ENCODE results near the gene ASIC4. TPM values are rescaled to one million over a fixed set of nuclear protein-coding genes. Genes with fewer than 3 reads are reported as not detected.
A peak's percentile ranks its signal among the peaks of the same experiment; 100 is the strongest.

The ASIC4 gene
- total RNA-seq, 1 donor from 2014 or later: not detected

DNA sequence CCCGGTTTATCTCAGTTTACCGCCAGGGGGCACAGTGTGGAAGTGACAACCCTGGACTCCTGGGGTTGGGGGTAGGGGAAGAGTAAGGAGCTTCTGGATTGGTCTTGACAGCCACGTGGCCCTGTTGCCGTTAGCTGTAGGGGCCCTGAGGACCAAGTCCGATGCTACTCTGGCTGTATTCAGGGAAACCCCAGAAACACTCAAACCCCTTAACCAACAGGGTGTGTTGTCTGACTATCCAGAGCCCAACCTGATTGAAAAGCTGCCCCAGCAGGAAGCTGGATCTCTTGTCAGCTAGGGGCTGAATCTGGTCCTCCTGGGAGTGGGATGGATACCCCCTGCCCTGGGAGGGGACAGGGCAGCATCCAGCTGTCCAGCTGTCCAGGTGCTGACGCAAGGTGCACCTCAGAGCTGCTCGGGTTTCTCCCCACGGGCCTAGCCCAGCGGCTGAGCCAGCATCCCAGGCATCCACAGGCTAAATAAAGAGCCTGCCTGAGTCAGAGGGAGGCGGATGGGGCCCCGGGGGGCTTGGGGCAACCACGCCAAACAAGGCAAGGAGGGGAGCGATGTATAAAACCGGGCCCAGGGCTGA lies 18.7 kb upstream of the ASIC4 start:
- peak; percentile 13 for ATAC-seq (ENCODE audit: poor library complexity)
- intact Hi-C loops (cut with DNase I): no loop called here
- peak; percentile 66 for DNase-seq

- ATAC-seq (ENCODE audit: poor library complexity) (no peak), DNase-seq (no peak)
- intact Hi-C loops (cut with DNase I): no loop called here
Observed at GRCh38 chr2:219496247-219496824, 17.9 kb upstream of the ASIC4 start.

DNA sequence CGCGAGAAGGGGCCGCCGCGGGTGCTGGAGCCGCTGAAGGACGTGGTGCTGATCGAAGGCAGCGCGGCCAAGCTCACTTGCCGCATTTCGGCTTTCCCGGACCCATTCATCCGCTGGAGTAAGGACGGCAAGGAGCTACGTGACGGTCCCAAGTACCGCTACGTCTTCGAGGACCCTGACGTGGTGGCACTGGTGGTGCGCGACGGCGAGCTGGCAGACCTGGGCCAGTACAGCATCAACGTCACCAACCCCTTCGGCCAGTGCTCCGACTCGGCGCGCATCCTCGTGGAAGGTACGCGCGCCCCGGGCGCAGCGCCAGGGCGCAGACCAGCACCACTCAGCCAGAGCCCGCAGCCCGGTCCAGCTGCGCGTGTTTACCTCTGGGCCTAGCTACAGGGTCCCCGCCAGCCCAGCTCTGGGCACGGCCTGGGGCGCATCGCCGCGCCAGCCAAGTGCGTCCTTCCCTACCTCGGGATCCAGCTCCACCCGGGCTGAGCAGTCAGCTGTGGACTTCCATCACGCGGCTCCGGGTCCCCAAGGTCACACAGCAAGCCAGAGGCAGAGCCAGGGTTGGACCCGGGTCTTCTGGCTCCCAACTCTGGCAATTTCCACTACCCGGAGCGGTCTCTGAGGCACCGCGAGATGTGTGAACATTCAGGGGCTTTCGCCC lies 17.3 kb upstream of the ASIC4 start:
- DNase-seq: peak; percentile 56
- intact Hi-C loops (cut with DNase I): no loop called here
- no peak for ATAC-seq (ENCODE audit: poor library complexity)

GRCh38 chr2:219497495-219498279 lies 16.6 kb upstream of the ASIC4 start:
- peak; percentile 89 for ATAC-seq (ENCODE audit: poor library complexity)
- intact Hi-C loops (cut with DNase I): no loop called here
- DNase-seq: peak; percentile 97

GRCh38 chr2:219498280-219499057 lies 15.8 kb upstream of the ASIC4 start, which contains the start of gene GMPPA:
GMPPA (plus strand) TSS chr2:219498891; CDS start chr2:219499976, 1,085 bp downstream.
- intact Hi-C loops (cut with DNase I): no loop called here
- ATAC-seq (ENCODE audit: poor library complexity) (peak; percentile 90), DNase-seq (peak; percentile 97)

- no peak for DNase-seq
- intact Hi-C loops (cut with DNase I): no loop called here
- ATAC-seq (ENCODE audit: poor library complexity): no peak
Observed at GRCh38 chr2:219499058-219499307, 15.3 kb upstream of the ASIC4 start.

DNA sequence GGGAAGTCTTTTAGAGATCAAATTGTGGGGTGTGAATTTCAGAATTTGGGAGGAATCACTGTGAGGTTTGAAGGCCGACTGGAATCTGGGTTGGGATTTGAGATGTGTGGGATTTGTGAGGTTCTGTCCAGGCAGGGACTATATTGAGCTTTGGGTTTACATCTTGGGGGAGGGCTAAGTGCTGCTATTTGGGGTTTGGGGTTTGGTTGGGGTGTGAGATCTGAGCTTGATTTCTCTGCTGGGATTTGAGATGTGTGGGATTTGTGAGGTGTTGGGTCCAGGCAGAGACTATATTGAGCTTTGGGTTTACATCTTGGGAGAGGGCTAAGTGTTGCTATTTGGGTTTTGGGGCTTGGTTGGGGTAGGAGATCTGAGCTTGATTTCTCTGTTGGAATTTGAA lies 14.7 kb upstream of the ASIC4 start:
- ATAC-seq (ENCODE audit: poor library complexity) (no peak), DNase-seq (no peak)
- intact Hi-C loops (cut with DNase I): no loop called here

- intact Hi-C loops (cut with DNase I): no loop called here
- ATAC-seq (ENCODE audit: poor library complexity): no peak
- no peak for DNase-seq
Observed at GRCh38 chr2:219500135-219500534, 14.1 kb upstream of the ASIC4 start.

GRCh38 chr2:219501849-219502248 lies 12.4 kb upstream of the ASIC4 start:
- ATAC-seq (ENCODE audit: poor library complexity) (no peak), DNase-seq (no peak)
- intact Hi-C loops (cut with DNase I): no loop called here

- ATAC-seq (ENCODE audit: poor library complexity) (no peak), DNase-seq (no peak)
- intact Hi-C loops (cut with DNase I): no loop called here
Observed at GRCh38 chr2:219502618-219503017, 11.7 kb upstream of the ASIC4 start.

GRCh38 chr2:219505585-219505984 lies 8.7 kb upstream of the ASIC4 start:
- DNase-seq (no peak), ATAC-seq (ENCODE audit: poor library complexity) (no peak)
- intact Hi-C loops (cut with DNase I): no loop called here

DNA sequence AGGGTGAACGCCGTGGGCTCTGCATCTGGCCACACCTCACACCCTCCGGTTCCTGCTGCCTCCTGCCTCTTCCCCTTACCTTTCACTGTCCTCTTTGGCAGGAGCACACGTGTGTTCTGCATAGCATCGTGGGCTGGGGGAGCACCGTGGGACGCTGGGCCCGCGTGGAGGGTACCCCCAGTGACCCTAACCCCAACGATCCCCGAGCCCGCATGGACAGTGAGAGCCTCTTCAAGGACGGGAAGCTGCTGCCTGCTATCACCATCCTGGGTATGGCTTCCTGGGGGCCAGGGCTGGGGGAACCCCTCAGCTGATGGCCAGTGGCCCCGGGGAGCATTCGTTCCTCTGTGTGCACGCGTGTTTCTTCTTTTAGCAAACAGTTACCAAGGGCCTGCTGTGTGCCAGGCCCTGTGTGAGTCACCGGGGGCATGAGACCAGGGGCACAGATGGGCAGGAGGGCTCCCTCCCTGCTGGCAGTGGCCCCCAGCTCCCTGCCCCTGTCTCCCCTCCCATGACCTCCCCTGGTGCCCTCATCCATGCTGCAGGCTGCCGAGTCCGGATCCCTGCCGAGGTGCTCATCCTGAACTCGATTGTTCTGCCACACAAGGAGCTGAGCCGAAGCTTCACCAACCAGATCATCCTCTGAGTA lies 8.0 kb upstream of the ASIC4 start:
- intact Hi-C loops (cut with DNase I): no loop called here
- no peak for ATAC-seq (ENCODE audit: poor library complexity)
- no peak for DNase-seq

DNA sequence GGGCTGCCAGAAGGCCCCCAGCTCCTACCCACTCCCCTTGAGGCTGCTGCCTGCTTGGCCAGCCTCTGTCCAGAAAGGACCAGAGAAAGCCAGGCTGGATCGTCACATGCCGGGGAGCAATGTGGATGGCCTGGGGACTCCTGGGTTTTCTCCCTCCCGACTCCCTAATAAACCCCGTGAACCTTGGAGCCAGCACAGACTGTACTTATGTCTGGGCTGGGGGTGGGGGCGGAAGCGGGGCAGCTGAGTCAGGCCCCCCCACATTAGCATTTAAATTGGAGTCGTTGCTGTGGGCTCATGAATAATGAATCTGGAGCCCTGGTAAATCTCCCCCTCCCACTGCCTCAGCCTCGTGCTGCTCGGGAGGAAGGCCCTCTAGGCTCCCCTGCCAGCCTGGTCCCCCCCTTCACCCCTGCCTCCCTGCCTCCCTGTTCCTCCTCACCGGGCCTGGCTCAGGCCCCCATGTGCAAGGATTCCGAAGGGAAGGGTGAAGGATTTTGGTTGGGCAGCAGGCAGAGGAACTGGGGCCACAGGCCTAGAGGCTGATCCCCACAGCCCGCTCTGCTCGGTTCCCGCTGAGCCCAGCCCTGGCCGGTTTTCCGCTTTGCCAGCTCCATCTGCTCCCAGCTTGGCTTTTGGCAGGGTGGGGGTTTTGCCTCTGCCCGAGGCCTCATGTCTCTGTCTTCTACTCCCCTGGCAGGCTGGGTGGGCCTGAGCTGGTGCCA lies 7.3 kb upstream of the ASIC4 start:
- intact Hi-C loops (cut with DNase I): no loop called here

GRCh38 chr2:219507581-219508443 lies 6.5 kb upstream of the ASIC4 start:
- intact Hi-C loops (cut with DNase I): no loop called here
- ATAC-seq (ENCODE audit: poor library complexity): peak; percentile 49
- no peak for DNase-seq

More for the DNA sequence above, 7.3 kb upstream of the ASIC4 start:
- no peak for DNase-seq
- ATAC-seq (ENCODE audit: poor library complexity): no peak

DNA sequence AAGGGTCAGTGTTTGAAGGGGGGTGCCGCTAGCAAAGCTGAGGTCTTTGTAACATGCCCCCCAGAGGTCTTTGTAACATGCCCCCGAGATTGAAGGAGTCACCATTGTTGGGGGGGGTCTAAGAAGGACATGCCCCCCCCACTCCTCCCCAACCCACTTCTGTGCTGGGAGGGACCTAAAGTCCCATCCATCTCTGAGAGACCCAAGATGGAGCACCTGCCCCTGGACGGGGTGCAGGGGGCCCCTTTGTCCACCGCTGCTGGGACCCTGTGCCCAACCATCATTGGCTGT lies 5.9 kb upstream of the ASIC4 start:
- ATAC-seq (ENCODE audit: poor library complexity): no peak
- DNase-seq: no peak
- intact Hi-C loops (cut with DNase I): no loop called here

- intact Hi-C loops (cut with DNase I): no loop called here
Observed at GRCh38 chr2:219508971-219509779, 5.1 kb upstream of the ASIC4 start.

More at GRCh38 chr2:219508971-219509779, 5.1 kb upstream of the ASIC4 start:
- DNase-seq (no peak), ATAC-seq (ENCODE audit: poor library complexity) (peak; percentile 15)

All from Right ventricle myocardium superior (tissue), 1 donor.